Breast epithelium (tissue), 3 donors: ENCODE data around the gene KCNIP4.

ENCODE experiments used
- CTCF ChIP-seq, 3 donors: fragments of 450-650 bp; IDR thresholded peaks; one replicate each; pipeline ENCODE4 v1.5.1; 2016 to 2017; ENCODE audit warnings: antibody characterized with exemption in 3 of 3, mild to moderate bottlenecking in 3 of 3, moderate library complexity in 3 of 3
- POLR2A ChIP-seq: fragments of 450-650 bp; IDR thresholded peaks from one replicate; pipeline ENCODE4 v1.6.1; 2016; ENCODE audit warnings: antibody characterized with exemption, mild to moderate bottlenecking, moderate library complexity
- POLR2AphosphoS5 ChIP-seq, 3 donors: sonication (generic); formaldehyde crosslinking; IDR thresholded peaks; one replicate each; pipeline ENCODE4 v1.6.1; 2017; ENCODE audit warnings: antibody characterized with exemption in 3 of 3

GRCh38 chr4:21811565-21811964 lies 137.0 kb downstream of the KCNIP4 start:
- no peak for TF ChIP-seq CTCF (IDR thresholded peaks at IDR 0.05)
- no peak for TF ChIP-seq POLR2AphosphoS5 (IDR thresholded peaks at IDR 0.05)
- no peak for TF ChIP-seq POLR2A
